Fibroblast of upper back skin (primary cell): ENCODE measurements around the gene RCC1.
"Not testable (repeated sequence)": the region's sequence is repeated elsewhere in the genome, so short reads cannot be mapped to it uniquely, and the experiment has no call there.

Experiments
- DNase-seq: peaks from one replicate; pipeline ENCODE4 v3.0.0-alpha.2; 2013

The RCC1 gene

DNA sequence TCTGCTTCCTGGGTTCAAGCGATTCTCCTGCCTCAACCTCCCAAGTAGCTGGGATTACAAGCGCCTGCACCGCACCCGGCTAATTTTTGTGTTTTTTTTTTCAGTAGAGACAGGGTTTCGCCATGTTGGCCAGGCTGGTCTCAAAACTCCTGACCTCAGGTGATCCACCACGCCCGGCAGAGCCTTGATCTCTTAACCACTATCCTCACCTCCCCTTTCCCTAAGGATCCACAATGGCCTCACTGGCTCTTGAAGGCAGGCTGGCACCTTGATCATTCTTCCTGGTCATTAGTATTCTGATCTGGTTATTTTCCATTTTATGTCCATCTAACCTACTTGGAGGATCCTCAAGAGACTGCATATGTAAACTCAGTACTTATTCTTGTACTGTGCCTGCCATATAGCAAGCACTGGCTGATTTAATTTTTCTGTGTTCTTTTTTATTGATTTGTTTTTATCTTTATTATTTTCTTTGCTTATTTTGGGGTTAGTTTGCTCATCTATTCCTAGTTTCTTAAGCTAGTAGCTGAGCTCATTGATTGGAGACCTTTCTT is 6.3 kb downstream of the RCC1 start:
- DNase-seq = peak; percentile 35

DNA sequence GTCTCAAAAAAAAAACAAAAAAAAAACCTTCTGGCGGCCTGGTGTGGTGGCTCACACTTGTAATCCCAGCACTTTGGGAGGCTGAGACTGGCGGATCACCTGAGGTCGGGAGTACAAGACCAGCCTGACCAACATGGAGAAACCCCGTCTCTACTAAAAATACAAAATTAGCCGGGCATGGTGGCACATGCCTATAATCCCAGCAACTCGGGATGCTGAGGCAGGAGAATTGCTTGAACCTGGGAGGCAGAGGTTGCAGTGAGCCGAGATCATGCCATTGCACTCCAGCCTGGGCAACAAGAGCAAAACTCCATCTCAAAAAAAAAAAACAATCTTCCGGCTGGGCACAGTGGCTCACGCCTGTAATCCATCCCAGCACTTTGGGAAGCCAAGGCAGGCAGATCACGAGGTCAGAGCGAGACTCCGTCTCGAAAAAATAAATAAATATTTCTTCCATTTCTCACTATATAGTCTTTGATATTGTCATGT is 8.6 kb downstream of the RCC1 start:
- peak; percentile 6 for DNase-seq

DNA sequence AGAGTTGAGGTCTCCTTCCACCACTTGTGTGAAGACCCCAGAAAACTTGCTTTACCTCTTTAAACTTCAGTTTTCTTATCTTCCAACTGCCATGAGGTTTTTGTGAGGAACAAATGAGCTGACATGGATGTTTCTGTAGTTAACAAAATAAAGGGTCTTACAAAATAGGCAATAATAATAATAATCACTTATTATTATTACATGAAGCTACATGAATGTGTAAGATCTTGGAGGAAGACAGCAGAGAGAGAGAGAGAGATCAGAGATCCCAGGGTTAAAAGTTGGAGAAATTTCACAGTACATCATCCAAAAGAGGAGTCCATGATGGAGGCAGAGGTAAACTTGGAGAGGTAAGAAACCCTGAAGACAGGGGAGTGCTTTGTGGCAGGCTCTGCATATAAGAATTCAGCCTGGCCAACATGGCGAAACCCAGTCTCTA is 10.7 kb downstream of the RCC1 start:
- no peak for DNase-seq

DNA sequence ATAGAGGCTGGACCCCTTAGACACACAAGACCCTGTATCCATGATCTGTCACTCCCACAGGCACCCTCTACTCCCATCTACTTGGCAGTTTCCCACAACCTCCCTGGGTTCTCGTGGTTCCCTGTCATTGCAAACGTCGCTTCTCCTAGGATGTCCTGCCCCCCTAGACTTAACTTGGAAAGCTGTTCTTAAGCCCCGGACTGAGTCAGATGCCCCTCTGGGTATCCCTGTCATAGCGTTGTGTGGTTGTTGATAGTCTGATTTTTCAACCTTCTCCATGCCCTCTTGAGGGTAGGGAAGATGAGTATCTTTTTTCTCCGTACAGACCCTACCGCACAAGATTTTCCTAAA is 11.8 kb downstream of the RCC1 start:
- no peak for DNase-seq

DNA sequence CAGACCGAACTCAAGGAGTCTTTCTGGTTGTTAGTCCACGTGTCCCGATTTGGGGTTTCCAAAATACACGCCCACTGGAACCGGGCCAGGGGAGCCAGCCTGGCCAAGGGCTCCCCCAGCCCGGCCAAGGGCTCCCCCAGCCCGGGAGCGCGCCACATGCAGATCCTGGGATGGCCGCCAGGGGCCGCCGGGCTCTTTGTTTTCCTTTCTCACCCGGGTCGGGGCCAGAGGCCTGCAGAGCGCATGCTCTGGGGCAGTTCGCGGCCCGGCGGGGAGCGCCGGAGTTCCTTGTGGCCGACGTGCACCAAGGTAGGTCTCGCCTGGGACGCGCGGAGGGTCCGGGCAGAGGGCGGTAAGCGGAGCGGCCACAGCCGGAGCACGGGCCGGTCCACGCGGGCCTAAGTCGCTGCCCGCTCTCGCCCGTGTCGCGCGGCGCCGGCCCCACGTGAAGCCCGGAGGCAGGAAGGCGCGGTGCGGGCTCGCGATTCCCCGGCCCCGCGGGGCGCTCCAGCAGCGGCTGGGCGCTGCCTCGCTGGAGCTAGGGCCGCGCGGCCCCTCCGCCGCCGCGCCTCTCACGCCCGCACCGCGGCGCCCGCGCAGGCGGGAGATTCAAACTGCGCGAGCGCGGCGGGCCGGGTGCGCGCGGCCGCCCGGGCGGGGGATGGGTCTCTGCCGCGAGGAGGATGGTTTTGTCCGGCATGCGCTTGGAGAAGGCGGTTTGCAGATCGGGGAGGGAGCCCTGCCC is 12.3 kb downstream of the RCC1 start:
- peak; percentile 90 for DNase-seq

DNA sequence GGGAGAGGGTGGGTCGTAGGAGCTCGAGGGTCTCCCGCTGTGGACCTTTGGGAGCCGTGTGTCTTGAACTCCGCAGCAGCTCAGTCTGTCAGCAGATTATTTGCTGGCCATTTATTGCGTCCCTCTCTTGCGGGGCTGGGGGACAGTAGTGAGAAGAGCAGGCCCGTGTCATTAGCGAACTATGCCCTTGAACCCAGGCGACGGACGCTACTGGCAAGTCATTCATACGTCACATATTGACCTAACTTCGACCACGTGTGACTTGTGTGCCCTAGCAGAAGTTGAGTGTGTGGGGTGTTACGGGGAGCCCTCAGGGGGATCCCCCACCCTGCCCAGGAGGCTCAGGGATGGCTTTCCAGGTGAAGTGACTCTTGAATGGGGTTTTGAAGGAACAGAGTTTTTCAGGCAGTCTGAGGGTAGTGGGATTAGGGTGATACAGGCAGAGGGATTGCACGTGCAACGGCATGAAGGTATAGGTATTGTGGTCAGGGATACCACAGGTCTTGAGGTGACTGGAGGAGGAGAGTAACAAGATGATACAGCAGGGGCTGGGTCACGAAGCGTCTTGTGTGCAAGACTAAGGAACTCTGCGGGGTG is 13.0 kb downstream of the RCC1 start:
- DNase-seq = no peak

DNA sequence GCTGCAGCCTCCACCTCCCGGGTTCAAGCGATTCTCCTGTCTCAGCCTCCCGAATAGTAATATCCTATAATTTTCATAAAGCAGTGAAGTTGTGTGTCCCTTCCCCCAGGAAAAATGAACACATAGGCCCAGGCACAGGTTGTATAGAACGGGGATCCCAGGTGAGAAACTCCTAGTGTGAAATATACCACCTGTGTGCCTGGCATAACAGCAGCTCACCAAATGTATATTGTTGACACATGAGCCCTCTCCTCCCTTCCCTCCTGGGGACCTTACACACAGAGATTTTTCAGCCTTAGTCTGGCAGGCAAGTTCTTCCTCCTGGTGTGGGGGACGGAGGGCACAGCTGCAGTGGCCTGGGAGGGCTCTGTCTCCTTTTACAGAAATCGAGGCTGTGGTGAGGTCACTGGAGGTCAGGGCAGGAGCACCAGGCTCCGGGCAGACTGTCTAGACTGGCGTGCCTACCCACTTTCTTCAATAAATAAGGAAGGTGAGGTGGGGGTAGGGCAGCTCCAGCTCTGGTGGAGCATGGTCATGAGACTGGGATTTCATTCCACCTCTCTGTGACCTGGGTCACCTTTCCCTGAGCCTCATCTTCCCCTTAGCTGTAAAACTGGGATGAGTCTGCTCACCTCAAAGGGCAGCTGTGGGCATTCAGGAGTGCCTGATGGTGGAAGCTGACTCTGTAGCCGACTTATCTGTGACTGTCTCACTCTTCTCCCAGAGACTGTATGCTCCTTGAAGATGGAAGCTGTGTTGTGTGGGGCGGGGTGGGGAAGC is 14.3 kb downstream of the RCC1 start:
- DNase-seq = no peak

DNA sequence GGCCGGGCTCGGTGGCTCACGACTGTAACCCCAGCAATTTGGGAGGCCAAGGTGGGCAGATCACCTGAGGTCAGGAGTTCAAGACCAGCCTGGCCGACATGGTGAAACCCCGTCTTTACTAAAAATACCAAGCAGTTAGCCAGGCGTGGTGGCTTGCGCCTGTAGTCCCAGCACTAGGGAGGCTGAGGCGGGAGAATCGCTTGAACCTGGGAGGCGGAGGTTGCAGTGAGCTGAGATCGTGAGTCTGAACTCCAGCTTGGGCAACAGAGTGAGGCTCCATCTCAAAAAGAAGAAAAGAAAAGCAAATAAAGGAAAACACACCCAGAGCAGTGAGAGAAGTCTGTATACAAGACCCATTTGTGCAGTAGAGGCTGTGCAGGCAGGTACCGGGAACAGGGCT is 15.0 kb downstream of the RCC1 start:
- not testable (repeated sequence) for DNase-seq

DNA sequence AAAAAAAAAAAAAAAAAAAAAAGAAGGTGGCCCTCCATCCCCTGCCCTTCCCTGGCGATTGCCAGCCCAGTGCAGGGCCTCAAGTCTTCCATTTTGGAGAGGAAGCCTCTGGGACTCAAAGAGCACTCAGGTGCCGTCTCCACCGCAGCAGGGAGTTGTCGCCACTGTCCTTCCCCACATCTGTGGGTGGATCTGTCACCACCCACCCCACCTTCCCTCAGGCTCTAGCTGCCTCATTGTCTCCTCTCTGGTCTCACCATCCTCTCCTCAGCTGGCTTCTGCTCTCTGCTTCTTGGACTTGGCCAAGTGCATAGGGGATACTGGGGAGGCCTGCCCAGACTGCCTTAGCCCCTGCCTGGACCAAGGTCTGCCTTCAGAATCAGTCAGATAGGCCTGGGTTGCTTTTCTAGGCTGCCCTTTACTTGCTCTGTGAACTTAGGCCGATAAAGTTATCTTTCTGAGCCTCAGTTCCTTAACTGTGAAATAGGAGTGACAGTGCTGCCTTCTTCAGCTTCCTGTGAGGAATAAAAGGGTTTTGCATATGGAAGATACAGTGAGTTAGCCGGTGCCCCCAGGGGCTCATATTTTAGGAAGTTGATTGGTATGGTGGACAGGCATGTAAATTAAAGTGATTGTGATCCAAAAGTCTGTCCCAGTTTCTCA is 15.8 kb downstream of the RCC1 start:
- DNase-seq = no peak

DNA sequence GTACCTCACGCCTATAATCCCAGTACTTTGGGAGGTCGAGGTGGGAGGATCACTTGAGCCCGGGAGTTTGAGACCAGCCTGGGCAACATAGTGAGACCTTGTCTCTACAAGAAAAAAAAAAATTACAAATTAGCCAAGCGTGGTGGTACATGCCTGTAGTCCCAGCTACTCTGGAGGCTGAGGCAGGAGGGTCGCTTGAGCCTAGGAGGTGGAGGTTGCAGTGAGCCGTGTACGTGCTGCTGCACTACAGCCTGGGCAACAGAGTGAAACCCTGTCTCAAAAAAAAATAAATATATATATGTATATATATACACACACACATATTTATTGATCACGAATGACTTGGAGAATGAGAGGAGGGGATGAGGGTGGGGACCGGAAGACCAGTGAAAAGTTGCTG is 16.7 kb downstream of the RCC1 start:
- not testable (repeated sequence) for DNase-seq

DNA sequence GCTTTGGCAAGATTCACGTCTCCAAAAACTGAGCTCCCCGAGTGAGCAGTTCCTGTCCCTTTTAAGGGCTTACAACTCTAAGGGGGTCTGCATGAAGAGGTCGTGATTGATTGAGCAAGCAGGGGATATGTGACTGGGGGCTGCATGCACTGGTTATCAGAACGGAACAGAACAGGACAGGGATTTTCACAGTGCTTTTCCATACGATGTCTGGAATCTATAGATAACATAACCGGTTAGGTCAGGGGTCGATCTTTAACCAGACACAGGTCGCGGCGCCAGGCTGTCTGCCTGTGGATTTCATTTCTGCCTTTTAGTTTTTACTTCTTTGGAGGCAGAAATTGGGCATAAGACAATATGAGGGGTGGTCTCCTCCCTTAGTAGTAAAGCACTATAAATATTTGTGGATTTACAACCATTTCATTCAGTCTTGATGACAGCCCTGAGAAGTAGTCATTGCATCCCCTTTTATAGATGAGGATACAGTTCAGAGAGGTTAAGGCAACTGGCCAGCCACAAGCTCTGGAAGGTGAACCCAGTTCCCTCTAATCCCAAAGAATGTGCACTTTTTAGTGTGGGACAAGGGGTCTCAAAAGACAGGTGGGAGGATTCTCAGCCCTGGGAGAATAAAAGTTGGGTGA is 19.3 kb downstream of the RCC1 start:
- DNase-seq = not testable (repeated sequence)

DNA sequence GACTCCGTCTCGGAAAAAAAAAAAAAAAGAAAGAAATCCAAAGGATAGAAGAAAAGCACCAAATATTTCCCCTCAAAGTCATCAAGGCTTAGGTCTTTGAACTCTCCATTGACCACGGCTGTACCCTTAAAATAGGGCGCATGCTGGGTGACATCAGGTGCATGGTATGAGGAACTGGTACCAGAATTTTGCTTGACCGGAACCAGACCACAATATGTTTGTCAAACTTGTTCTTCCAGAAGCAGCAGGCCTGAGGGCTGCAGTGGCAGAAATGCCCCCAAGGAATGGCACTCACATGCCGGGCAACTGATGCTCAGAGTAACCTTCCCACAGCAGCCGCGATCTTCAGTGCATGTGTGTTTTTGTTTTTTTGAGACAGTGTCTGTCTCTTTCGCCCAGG is 21.0 kb downstream of the RCC1 start:
- no peak for DNase-seq

DNA sequence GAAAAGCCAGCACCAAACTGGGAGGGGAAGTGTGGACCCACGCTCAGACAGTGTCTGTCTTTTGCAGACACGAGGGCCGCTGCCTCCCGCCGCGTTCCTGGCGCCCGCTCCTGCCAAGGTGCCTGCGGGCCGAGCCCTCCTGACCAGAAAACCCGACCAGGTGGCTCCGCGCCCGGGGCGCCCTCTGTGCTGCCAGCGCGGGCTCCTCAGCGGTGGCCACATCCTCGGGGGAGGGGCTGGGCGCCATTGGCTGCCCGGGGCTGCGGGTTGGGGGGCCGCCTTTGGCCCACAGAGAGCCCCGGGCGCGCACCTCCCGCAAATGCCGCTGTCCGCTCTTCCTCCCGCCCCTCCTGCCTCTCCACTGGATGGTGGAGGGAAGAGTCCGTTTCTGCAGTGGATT is 24.6 kb downstream of the RCC1 start:
- DNase-seq = no peak

DNA sequence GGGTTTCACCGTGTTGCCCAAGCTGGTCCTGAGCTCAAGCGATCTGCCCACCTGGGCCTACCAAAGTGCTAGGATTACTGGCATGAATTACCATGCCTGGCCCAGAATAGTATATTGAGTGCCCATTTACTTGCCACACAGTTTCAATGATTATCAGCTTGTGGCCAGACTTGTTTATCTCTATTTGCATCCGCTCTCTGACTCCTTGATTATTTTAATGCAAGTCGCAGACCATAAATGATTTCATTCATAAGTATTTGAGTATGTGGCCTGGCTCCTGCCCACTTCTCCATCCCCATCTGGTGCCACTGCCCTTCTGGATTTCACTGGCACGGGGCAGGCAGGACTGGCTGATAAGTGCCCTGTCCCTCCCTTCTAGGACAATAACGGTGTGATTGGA is 28.8 kb downstream of the RCC1 start:
- DNase-seq = no peak

DNA sequence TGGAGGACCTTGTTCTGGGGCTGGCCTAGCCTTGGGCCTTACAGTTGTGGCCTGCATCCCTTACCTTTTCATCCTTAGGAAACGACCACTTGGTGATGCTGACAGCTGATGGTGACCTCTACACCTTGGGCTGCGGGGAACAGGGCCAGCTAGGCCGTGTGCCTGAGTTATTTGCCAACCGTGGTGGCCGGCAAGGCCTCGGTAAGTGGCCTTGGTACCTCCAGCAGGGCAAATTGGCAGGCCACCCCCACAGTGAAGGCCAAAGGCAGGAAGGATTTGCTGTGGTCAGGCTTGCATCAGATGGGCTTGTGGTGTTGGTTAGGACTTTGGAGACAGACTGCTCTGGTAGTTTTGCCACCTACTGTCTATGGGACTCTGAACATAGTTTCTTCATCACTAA is 29.3 kb downstream of the RCC1 start:
- no peak for DNase-seq

DNA sequence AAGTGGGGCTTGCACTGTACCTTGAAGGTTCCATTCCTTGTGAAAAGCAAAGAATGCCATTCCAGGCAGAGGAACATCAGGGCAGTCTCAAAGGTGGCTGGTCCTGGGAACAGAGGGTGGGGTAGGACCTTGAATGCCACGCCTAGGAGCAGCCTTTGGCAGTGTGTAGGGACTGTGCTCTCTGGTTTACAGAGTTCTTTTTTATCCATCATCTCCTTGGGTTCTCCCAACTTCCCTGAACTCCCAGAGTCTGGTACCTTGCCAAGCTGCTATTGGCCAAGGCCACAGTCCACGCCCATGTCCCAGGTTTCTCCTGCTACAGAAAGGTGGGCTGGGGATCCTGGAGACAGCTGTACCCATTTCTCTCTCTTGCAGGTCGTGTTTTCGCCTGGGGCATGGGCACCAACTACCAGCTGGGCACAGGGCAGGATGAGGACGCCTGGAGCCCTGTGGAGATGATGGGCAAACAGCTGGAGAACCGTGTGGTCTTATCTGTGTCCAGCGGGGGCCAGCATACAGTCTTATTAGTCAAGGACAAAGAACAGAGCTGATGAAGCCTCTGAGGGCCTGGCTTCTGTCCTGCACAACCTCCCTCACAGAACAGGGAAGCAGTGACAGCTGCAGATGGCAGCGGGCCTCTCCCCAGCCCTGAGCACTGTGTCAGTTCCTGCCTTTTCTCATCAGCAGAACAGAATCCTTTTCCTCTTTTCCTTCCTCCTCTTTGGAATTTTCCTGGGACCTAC is 31.8 kb downstream of the RCC1 start:
- DNase-seq = no peak

DNA sequence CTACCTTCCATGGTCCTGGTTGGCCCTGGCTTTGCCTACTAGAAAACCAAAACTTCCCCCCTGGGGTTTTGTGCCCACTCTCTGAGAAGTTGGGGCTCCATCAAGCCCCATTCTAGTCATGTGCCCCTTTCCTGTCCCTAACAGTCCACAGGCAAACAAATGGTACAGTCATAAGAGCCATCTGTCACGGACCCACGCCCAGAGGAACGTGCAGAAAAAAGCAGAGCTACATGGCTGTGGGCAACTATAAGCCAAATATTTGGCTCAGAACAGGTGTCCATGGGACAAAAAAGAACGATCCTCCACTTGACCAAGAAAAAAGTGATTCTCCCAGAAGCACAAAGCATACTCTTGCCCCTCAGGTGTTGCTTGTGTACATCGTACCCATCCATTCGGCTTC is 32.4 kb downstream of the RCC1 start:
- no peak for DNase-seq

DNA sequence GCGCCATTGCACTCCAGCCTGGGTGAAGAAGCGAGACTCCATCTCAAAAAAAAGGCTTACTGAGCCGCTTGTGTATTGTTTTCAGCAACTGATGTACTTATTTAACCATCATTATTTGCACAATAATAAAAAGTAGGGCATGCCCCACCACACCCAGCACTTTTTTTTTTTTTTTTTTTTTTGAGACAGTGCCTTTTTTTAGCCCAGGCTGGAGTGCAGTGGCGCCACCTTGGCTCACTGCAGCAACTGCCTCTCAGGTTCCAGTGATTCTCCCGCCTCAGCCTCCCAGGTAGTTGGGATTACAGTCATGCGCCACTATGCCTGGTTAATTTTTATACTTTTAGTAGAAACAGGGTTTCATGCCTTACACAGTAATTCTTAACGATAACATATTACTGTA is 34.8 kb downstream of the RCC1 start:
- no peak for DNase-seq

DNA sequence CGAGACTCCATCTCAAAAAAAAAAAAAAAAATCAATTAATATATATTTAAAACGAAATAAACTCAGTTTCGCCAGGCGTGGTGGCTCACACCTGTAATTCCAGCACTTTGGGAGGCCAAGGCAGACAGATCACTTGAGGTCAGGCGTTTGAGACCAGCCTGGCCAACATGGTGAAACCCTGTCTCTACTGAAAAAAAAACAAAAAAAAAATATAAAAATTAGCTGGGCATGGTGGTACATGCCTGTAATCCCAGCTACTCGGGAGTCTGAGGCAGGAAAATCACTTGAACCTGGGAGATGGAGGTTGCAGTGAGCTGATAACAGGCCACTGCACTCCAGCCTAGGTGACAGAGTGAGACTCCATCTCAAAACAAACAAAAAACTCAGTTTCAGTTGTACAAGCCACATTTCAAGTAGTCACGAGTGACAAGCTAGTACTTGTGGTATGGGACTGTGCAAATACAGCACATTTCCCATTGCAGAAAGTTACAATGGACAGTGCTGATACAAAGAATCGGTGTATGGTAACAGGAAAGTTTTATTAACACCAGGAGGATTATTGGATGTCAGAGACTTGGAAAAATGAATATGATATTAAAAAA is 35.7 kb downstream of the RCC1 start:
- not testable (repeated sequence) for DNase-seq

DNA sequence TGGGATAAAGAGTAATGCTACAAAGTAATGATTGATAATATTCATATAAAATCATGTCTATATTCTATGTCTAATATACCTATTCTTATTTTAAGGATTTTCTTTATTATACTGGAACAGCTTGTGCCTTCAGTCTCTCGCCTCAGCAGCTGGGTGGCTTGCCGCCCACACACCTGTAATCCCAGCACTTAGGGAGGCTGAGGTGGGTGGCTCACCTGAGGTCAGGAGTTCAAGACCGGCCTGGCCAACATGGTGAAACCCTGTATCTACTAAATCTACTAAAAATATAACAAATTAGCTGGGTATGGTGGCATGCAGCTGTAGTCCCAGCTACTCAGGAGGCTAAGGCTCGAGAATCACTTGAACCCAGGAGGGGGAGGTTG is 39.4 kb downstream of the RCC1 start:
- DNase-seq = no peak

DNA sequence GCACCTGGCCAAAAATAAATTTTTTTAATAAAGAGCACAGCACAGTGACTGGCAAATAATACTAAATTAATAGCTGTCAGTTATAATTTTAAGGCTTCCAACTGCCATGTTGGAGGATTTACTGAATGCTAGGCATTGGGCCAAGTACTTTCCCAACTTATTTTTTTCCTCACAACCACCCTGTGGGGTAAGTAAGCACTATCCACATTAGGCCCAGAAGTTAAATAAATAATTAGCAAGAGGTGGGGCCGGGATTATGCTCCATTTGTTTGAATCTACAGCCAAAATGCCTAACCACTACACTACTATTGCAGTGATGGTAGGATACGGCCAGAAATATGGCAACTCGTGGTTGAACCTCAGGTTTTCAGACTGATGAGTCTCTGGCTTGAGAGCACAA is 42.5 kb downstream of the RCC1 start:
- no peak for DNase-seq

DNA sequence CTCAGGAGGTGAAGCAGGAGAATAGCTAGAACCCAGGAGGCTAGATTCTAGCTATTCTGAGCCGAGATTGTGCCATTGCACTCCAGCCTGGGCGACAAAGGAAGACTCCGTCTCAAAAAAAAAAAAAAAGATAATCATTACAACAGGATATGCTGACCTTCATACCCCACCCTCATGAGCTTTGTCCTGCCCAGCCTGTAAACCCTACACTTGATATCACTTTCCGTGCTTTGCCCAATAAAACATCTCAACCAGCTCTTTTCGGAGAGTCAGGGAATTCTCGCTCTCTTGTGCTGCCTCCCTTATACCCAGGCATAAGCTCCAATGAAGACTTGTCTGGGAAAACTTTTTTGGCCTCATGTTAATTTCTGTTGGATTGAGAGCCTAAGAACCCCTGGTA is 45.5 kb downstream of the RCC1 start:
- DNase-seq = no peak
